K562 (cell line): Measurements from ENCODE around the gene PGBD1. TPM values are rescaled to one million over a fixed set of nuclear protein-coding genes. Genes with fewer than 3 reads are reported as not detected.

Experiments used
- BCLAF1 ChIP-seq, 2 experiments: fragments of 450-650 bp in 1 of 2; IDR thresholded peaks; 2 replicates each; pipeline ENCODE4 v1.6.1; 2011 to 2017; ENCODE audit warnings: low read depth in 2 of 2, antibody characterized with exemption in 1 of 2, borderline replicate concordance in 1 of 2, low read length in 1 of 2, mild to moderate bottlenecking in 1 of 2, mixed read lengths in 1 of 2; ENCODE audit not compliant: control insufficient read depth in 1 of 2
- KLF1 ChIP-seq: fragments of 450-650 bp; IDR thresholded peaks from 2 replicates; pipeline ENCODE4 v1.6.1; 2016; ENCODE audit warnings: missing genetic modification characterization, missing compliant biosample characterization
- MLX ChIP-seq, 2 experiments: fragments of 450-650 bp in 1 of 2; sonication (generic) in 1 of 2; formaldehyde crosslinking; conservative IDR thresholded peaks; 2 replicates each; pipeline versions ENCODE4 v1.4.0 to v1.8.1; 2020 to 2022; ENCODE audit warnings: mild to moderate bottlenecking in 1 of 2, missing genetic modification reagents in 1 of 2
- MXD1 ChIP-seq: fragments of 250-450 bp; sonication (Bioruptor Pico); IDR thresholded peaks from 2 replicates; pipeline ENCODE4 v1.8.0; 2021; ENCODE audit warnings: borderline replicate concordance, mild to moderate bottlenecking, moderate library complexity; ENCODE audit not compliant: poor library complexity, severe bottlenecking
- RFX1 ChIP-seq: fragments of 450-650 bp; IDR thresholded peaks from 2 replicates; pipeline ENCODE4 v1.6.1; 2016; ENCODE audit warnings: mild to moderate bottlenecking, moderate library complexity
- THRA ChIP-seq: fragments of 450-650 bp; IDR thresholded peaks from 2 replicates; pipeline ENCODE4 v1.6.1; 2017; ENCODE audit warnings: mild to moderate bottlenecking, moderate library complexity
- ZBTB11 ChIP-seq, 3 experiments: fragments of 200-800 bp in 1 of 3; fragments of 250-450 bp in 1 of 3; fragments of 450-650 bp in 1 of 3; sonication (Bioruptor Pico) in 1 of 3; sonication (Bioruptor generic) in 1 of 3; formaldehyde crosslinking in 1 of 3; IDR thresholded peaks; 2 replicates each; pipeline versions ENCODE4 v1.6.1 to v1.8.0; 2016 to 2022; ENCODE audit warnings: mild to moderate bottlenecking in 2 of 3, missing genetic modification characterization in 2 of 3, missing compliant biosample characterization in 1 of 3, moderate library complexity in 1 of 3
- ZMIZ1 ChIP-seq, 2 experiments: fragments of 150-350 bp in 1 of 2; IDR thresholded peaks; 2 replicates each; pipeline ENCODE4 v1.6.1; 2012 to 2016; ENCODE audit warnings: low read depth in 2 of 2, low read length in 2 of 2, mild to moderate bottlenecking in 1 of 2, moderate library complexity in 1 of 2
- ZNF436 ChIP-seq: fragments of 250-450, 450-650 bp; sonication (Bioruptor Pico); formaldehyde crosslinking; IDR thresholded peaks from 2 replicates; pipeline ENCODE4 v1.7.0; 2020; ENCODE audit warnings: mild to moderate bottlenecking
- ZNF445 ChIP-seq: fragments of 250-450 bp; sonication (Bioruptor Pico); IDR thresholded peaks from 2 replicates; pipeline ENCODE4 v1.4.0; 2020; ENCODE audit warnings: low read depth, mild to moderate bottlenecking, moderate library complexity
- ZNF583 ChIP-seq: fragments of 250-450 bp; sonication (Bioruptor Pico); IDR thresholded peaks from 2 replicates; pipeline ENCODE4 v1.4.0; 2020
- ZNF830 ChIP-seq: fragments of 250-450 bp; sonication (Bioruptor Pico); IDR thresholded peaks from 2 replicates; pipeline ENCODE4 v1.5.0; 2021; ENCODE audit warnings: mild to moderate bottlenecking
- polyA plus RNA-seq, 8 experiments: library from polyadenylated mRNA; depleted of rRNA in 4 of 8; stranded (reverse) in 5 of 8; unstranded in 3 of 8; fragments of >200 nt; fragmentation: Nextera tagmentation in 2 of 8; fragmentation: Illumina TruSeq in 1 of 8; extraction: Ambion mirVana in 2 of 8; extraction: Trizol in 1 of 8; gene quantifications; 2 replicates each; pipeline versions ENCODE4 v1.2.1 to v1.2.3, GENCODE V29; 2011 to 2014; ENCODE audit warnings: inconsistent platforms in 1 of 8, missing spikeins in 1 of 8
- total RNA-seq, 7 experiments: library from RNA; depleted of rRNA in 6 of 7; stranded (reverse); fragments of >200 nt in 6 of 7; fragmentation: Illumina TruSeq in 2 of 7; extraction: Trizol in 2 of 7; gene quantifications; 2 replicates each; pipeline versions ENCODE4 v1.2.1 to v1.2.3, GENCODE V29; 2011 to 2021; ENCODE audit warnings: low replicate concordance in 1 of 7

The PGBD1 gene
- total and polyA plus RNA-seq, 9 of the 15 experiments (the other 6 are each of a cell fraction or from before 2014, with no cell fraction given), result 3.3 to 9.0 (median 7.3) TPM

- TF ChIP-seq BCLAF1 (IDR thresholded peaks at IDR 0.05; ENCODE audit: borderline replicate concordance in 1 of 2, control insufficient read depth in 1 of 2, low read depth in 2 of 2, low read length in 1 of 2) (no peak), RFX1 (no peak), MLX (CRISPR knock-in tag; conservative IDR thresholded peaks at IDR 0.05) (no peak), THRA (no peak), ZNF445 (CRISPR knock-in tag) (no peak), MXD1 (CRISPR knock-in tag) (no peak), ZMIZ1 (IDR thresholded peaks at IDR 0.05; ENCODE audit: low read depth in 2 of 2, low read length in 2 of 2) (no peak; a peak in 1 of 4 replicates), ZNF830 (CRISPR knock-in tag) (no peak), ZBTB11 (CRISPR knock-in tag; IDR thresholded peaks at IDR 0.05) (peak in 1 of 3 experiments; percentile 80; a peak in 2 of 6 replicates), ZNF583 (CRISPR knock-in tag) (no peak), ZNF436 (no peak), KLF1 (tag) (no peak)
Measured at GRCh38 chr6:28281288-28282064, at the start of gene PGBD1 (continued).
